Left lung (tissue), 10 donors: Measurements from ENCODE around the gene ADSS1. TPM values are rescaled to one million over a fixed set of nuclear protein-coding genes. Genes with fewer than 3 reads are reported as not detected.

Experiments used
- ATAC-seq: fragments of 200-7000 bp; cut with Tn5 transposase; one replicate; pipeline ENCODE4 v1.9.1; 2020; ENCODE audit warnings: moderate library complexity
- DNase-seq, 4 donors: peaks; one replicate each; pipeline ENCODE4 v3.0.0-alpha.2; 2013 to 2020
- H3K27ac ChIP-seq, 2 donors: fragments of 200-600 bp; sonication (generic) in 1 of 2; one replicate each; pipeline versions ENCODE4 v1.5.0 to v1.8.0; 2020 to 2021
- H3K27me3 ChIP-seq, 2 donors: fragments of 200-600 bp; sonication (generic) in 1 of 2; one replicate each; pipeline versions ENCODE4 v1.5.0 to v1.8.0; 2020 to 2021
- H3K36me3 ChIP-seq, 2 donors: fragments of 200-600 bp; sonication (generic) in 1 of 2; one replicate each; pipeline versions ENCODE4 v1.5.0 to v1.8.0; 2020 to 2021
- H3K4me1 ChIP-seq, 2 donors: fragments of 200-600 bp; one replicate each; pipeline ENCODE4 v1.8.0; 2021
- H3K4me3 ChIP-seq, 2 donors: fragments of 200-600 bp; sonication (generic) in 1 of 2; one replicate each; pipeline versions ENCODE4 v1.5.0 to v1.8.0; 2020 to 2021; ENCODE audit warnings: mild to moderate bottlenecking in 1 of 2
- H3K9me3 ChIP-seq, 2 donors: fragments of 200-600 bp; sonication (generic) in 1 of 2; one replicate each; pipeline versions ENCODE4 v1.5.0 to v1.8.0; 2020 to 2021
- CTCF ChIP-seq, 2 donors: fragments of 200-600 bp; sonication (generic) in 1 of 2; IDR thresholded peaks; one replicate each; pipeline versions ENCODE4 v1.5.0 to v1.8.0; 2021; ENCODE audit warnings: antibody characterized with exemption in 2 of 2
- intact Hi-C, 2 donors: fragments of 100-400 bp; cut with DNase I; formaldehyde crosslinking; loops; one replicate each; pipeline versions ENCODE4 v1.11.2 to v1.14.2; 2022
- polyA plus RNA-seq, 6 donors: library from polyadenylated mRNA; unstranded; fragments of 120-200 nt; gene quantifications; one replicate each; pipeline ENCODE4 v1.2.1, GENCODE V29; 2013; ENCODE audit not compliant: insufficient read length in 6 of 6
- total RNA-seq, 2 donors: library from RNA; stranded (reverse); fragmentation: NEBNext Ultra II Directional; extraction: Animal tissue kit (Norgen Biotek cat#: 25700); gene quantifications; one replicate each; pipeline ENCODE4 v1.2.1, GENCODE V29; 2021
- donor health status: DM: no; HTN: yes; CAD: no.
- donor health status: DM: no; HTN: no; CAD: no.

ADSS1 gene
- total and polyA plus RNA-seq, 8 donors, result 5.2 to 16.6 (median 11.2) TPM

- no peaks in the 10 kb centered on the region for H3K27me3 ChIP-seq
- no peak overlapping the region for H3K4me3 ChIP-seq
- peak in 2 of 4 donors; percentile 68 to 87 for DNase-seq
- no peaks in the 10 kb centered on the region for H3K9me3 ChIP-seq
- peaks cover 0 to 55% of the 10 kb centered on the region in 2 donors for H3K36me3 ChIP-seq
- TF ChIP-seq CTCF (IDR thresholded peaks at IDR 0.05), result peak in 1 of 2 donors; percentile 21
- peak; percentile 68 for ATAC-seq
- intact Hi-C loops, result no loop called here
- H3K27ac ChIP-seq, result peak overlapping the region; percentile 7 to 71
- peaks cover 20 to 64% of the 10 kb centered on the region in 2 donors for H3K4me1 ChIP-seq
Measured at GRCh38 chr14:104786091-104786586, 62.1 kb downstream of the ADSS1 start.

GRCh38 chr14:104786726-104787675, 63.0 kb downstream of the ADSS1 start:
- no peak for ATAC-seq
- Histone ChIP-seq H3K36me3 (peaks cover 0 to 56% of the 10 kb centered on the region in 2 donors), H3K27me3 (no peaks in the 10 kb centered on the region), H3K27ac (peak overlapping the region; percentile 19 to 71), H3K9me3 (no peaks in the 10 kb centered on the region), H3K4me1 (peaks cover 20 to 72% of the 10 kb centered on the region in 2 donors), H3K4me3 (no peak overlapping the region)
- peak in 1 of 4 donors; percentile 79 for DNase-seq
- intact Hi-C loops, result no loop called here
- no peak for TF ChIP-seq CTCF (IDR thresholded peaks at IDR 0.05)

GRCh38 chr14:104787736-104788135, 63.7 kb downstream of the ADSS1 start:
- ATAC-seq (no peak), DNase-seq (peak in 2 of 4 donors; percentile 75 to 90)
- peaks cover 26 to 79% of the 10 kb centered on the region in 2 donors for H3K4me1 ChIP-seq
- H3K27ac ChIP-seq, result peak overlapping the region in 1 of 2 donors; percentile 71
- peaks cover 0 to 59% of the 10 kb centered on the region in 2 donors for H3K36me3 ChIP-seq
- intact Hi-C loops, result no loop called here
- no peaks in the 10 kb centered on the region for H3K27me3 ChIP-seq
- H3K9me3 ChIP-seq, result no peaks in the 10 kb centered on the region
- no peak for TF ChIP-seq CTCF (IDR thresholded peaks at IDR 0.05)
- H3K4me3 ChIP-seq, result no peak overlapping the region

GRCh38 chr14:104788161-104788818, 64.3 kb downstream of the ADSS1 start:
- Histone ChIP-seq H3K27me3 (no peaks in the 10 kb centered on the region), H3K4me1 (peaks cover 31 to 85% of the 10 kb centered on the region in 2 donors), H3K27ac (peak overlapping the region in 1 of 2 donors; percentile 71), H3K4me3 (no peak overlapping the region), H3K36me3 (peaks cover 0 to 55% of the 10 kb centered on the region in 2 donors), H3K9me3 (no peaks in the 10 kb centered on the region)
- DNase-seq (peak in 1 of 4 donors; percentile 48), ATAC-seq (no peak)
- TF ChIP-seq CTCF (IDR thresholded peaks at IDR 0.05), result no peak
- intact Hi-C loops, result no loop called here
